Sigmoid colon (tissue), 7 donors: Measurements from ENCODE around the gene BPIFA1. TPM values are rescaled to one million over a fixed set of nuclear protein-coding genes. Genes with fewer than 3 reads are reported as not detected.

ENCODE experiments used
- DNase-seq: peaks from one replicate; pipeline ENCODE4 v3.0.0-alpha.2; 2019
- H3K27ac ChIP-seq, 4 donors: fragments of 200-600 bp; sonication (generic); one replicate each; pipeline ENCODE4 v1.5.1; 2016 to 2019; ENCODE audit warnings: mild to moderate bottlenecking in 1 of 4
- H3K27me3 ChIP-seq, 3 donors: fragments of 200-600 bp; sonication (generic); one replicate each; pipeline ENCODE4 v1.5.1; 2019; ENCODE audit warnings: mild to moderate bottlenecking in 1 of 3
- H3K36me3 ChIP-seq, 4 donors: fragments of 200-600 bp; sonication (generic); one replicate each; pipeline ENCODE4 v1.5.1; 2016 to 2019
- H3K4me1 ChIP-seq, 4 donors: fragments of 200-600 bp; sonication (generic); one replicate each; pipeline ENCODE4 v1.5.1; 2017 to 2019
- H3K4me3 ChIP-seq, 4 donors: fragments of 200-600 bp; sonication (generic); one replicate each; pipeline ENCODE4 v1.5.1; 2017 to 2019; ENCODE audit warnings: mild to moderate bottlenecking in 2 of 4, moderate library complexity in 1 of 4
- H3K9me3 ChIP-seq, 4 donors: fragments of 200-600 bp in 3 of 4; sonication (generic) in 3 of 4; one replicate each; pipeline versions ENCODE4 v1.5.1 to v1.6.1; 2013 to 2019
- CTCF ChIP-seq, 4 experiments: fragments of 450-650 bp in 3 of 4; fragments of 200-600 bp in 1 of 4; IDR thresholded peaks; one replicate each; pipeline ENCODE4 v1.5.1; 2016 to 2019; ENCODE audit warnings: antibody characterized with exemption in 4 of 4, mild to moderate bottlenecking in 3 of 4, moderate library complexity in 2 of 4
- EP300 ChIP-seq, 4 donors: sonication (generic); formaldehyde crosslinking; IDR thresholded peaks; one replicate each; pipeline ENCODE4 v1.6.1; 2017; ENCODE audit warnings: antibody characterized with exemption in 4 of 4
- POLR2A ChIP-seq, 2 donors: fragments of 450-650 bp; IDR thresholded peaks; one replicate each; pipeline ENCODE4 v1.6.1; 2016; ENCODE audit warnings: antibody characterized with exemption in 2 of 2, mild to moderate bottlenecking in 2 of 2, moderate library complexity in 2 of 2
- POLR2AphosphoS5 ChIP-seq, 4 donors: sonication (generic); formaldehyde crosslinking; IDR thresholded peaks; one replicate each; pipeline ENCODE4 v1.6.1; 2017; ENCODE audit warnings: antibody characterized with exemption in 4 of 4
- WGBS, 2 donors: extraction: QIAGEN DNeasy Blood & Tissue Kit; methylation state at CpG; one replicate each; pipeline ENCODE4 v1.1.7; 2013; 5-methylcytosine and 5-hydroxymethylcytosine counted together
- intact Hi-C: fragments of 100-400 bp; cut with DNase I; formaldehyde crosslinking; loops from one replicate; pipeline ENCODE4 v1.15.1; 2023
- polyA plus RNA-seq, 3 donors: library from polyadenylated mRNA; stranded (reverse); fragments of 200-250 nt; gene quantifications; one replicate each; pipeline ENCODE4 v1.2.3, GENCODE V29; 2013
- total RNA-seq, 4 donors: library from RNA; depleted of rRNA; stranded (reverse); fragments of >200 nt; gene quantifications; one replicate each; pipeline ENCODE4 v1.1.0, GENCODE V29; 2016
- donor health status: healthy with polysubstance abuse.
- donor health status: Bipolar disorder and iron deficiency.
- donor health status: healthy.

The BPIFA1 gene
- total and polyA plus RNA-seq, 7 donors = not detected

GRCh38 chr20:33211817-33212424 is 23.9 kb upstream of the BPIFA1 start:
- Histone ChIP-seq H3K4me1 (no peaks in the 10 kb centered on the region), H3K27ac (no peak overlapping the region), H3K36me3 (no peaks in the 10 kb centered on the region), H3K27me3 (peaks cover 0 to 24% (median 0%) of the 10 kb centered on the region in 3 donors), H3K4me3 (no peak overlapping the region), H3K9me3 (no peaks in the 10 kb centered on the region)
- intact Hi-C loops = no loop called here
- TF ChIP-seq POLR2AphosphoS5 (IDR thresholded peaks at IDR 0.05) (no peak), POLR2A (IDR thresholded peaks at IDR 0.05) (no peak), CTCF (IDR thresholded peaks at IDR 0.05) (no peak), EP300 (IDR thresholded peaks at IDR 0.05) (no peak)
- DNase-seq = no peak
- 16 to 19% methylated on average over 5 of the region's 5 CpGs for WGBS, 2 donors

GRCh38 chr20:33217052-33217451 is 18.7 kb upstream of the BPIFA1 start, which contains the start of gene BPIFA3:
BPIFA3 (plus strand) TSS chr20:33217352; CDS start chr20:33217537, 185 bp downstream.
- intact Hi-C loops = no loop called here
- Histone ChIP-seq H3K4me3 (no peak within 1 kb of the TSS), H3K36me3 (no peaks in the 10 kb centered on the region), H3K4me1 (no peaks in the 10 kb centered on the region), H3K9me3 (no peaks in the 10 kb centered on the region), H3K27ac (no peak within 1 kb of the TSS), H3K27me3 (peaks cover 0 to 13% (median 0%) of the 10 kb centered on the region in 3 donors)
- TF ChIP-seq EP300 (IDR thresholded peaks at IDR 0.05) (no peak), POLR2A (IDR thresholded peaks at IDR 0.05) (no peak), CTCF (IDR thresholded peaks at IDR 0.05) (no peak), POLR2AphosphoS5 (IDR thresholded peaks at IDR 0.05) (no peak)
- DNase-seq = no peak
- 65 to 85% methylated on average over 2 of the region's 2 CpGs for WGBS, 2 donors

- intact Hi-C loops = loop anchor here (10.0 kb wide), 1 partner anchor 60 kb away; the partner anchor contains the start of gene BPIFA2
- Histone ChIP-seq H3K36me3 (no peaks in the 10 kb centered on the region), H3K9me3 (no peaks in the 10 kb centered on the region), H3K4me1 (no peaks in the 10 kb centered on the region), H3K4me3 (no peak overlapping the region), H3K27me3 (no peaks in the 10 kb centered on the region), H3K27ac (no peak overlapping the region)
- 78 to 86% methylated on average over 4 of the region's 4 CpGs for WGBS, 2 donors
- TF ChIP-seq POLR2A (IDR thresholded peaks at IDR 0.05) (no peak), EP300 (IDR thresholded peaks at IDR 0.05) (no peak), CTCF (IDR thresholded peaks at IDR 0.05) (no peak), POLR2AphosphoS5 (IDR thresholded peaks at IDR 0.05) (no peak)
- no peak for DNase-seq
Observed at GRCh38 chr20:33224399-33224798, 11.4 kb upstream of the BPIFA1 start.

DNA sequence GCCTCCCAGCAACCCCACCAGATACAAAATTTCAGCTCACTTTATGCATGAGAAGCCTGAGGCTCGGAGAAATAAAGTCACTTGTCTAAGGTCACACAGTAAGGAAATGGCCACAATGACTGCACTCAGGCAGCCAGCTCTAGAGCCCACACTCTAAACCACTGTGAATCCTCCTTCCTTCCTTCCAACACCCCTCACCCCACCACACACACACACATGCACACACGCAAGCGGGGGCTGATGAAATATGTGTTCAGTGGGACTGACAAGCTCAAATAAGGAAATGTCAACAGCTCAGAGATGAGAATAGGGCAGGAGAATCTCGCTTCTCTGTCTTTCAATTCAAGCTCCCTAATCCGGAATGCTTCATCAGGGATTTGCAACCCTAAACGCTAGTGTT is 6.0 kb upstream of the BPIFA1 start:
- Histone ChIP-seq H3K27ac (no peak overlapping the region), H3K36me3 (no peaks in the 10 kb centered on the region), H3K4me1 (no peaks in the 10 kb centered on the region), H3K9me3 (no peaks in the 10 kb centered on the region), H3K27me3 (peaks cover 0 to 8% (median 0%) of the 10 kb centered on the region in 3 donors), H3K4me3 (no peak overlapping the region)
- no peak for DNase-seq
- TF ChIP-seq POLR2A (IDR thresholded peaks at IDR 0.05) (no peak), POLR2AphosphoS5 (IDR thresholded peaks at IDR 0.05) (no peak), CTCF (IDR thresholded peaks at IDR 0.05) (no peak), EP300 (IDR thresholded peaks at IDR 0.05) (no peak)
- intact Hi-C loops = loop anchor here (10.0 kb wide), 1 partner anchor 65 kb away; the partner anchor contains the start of gene BPIFA2
- WGBS, 2 donors = 49 to 52% methylated on average over 6 of the region's 6 CpGs
